Measurements from ENCODE around the gene PHRF1.

Gene PHRF1

GRCh38 chr11:660681-661444, 84.6 kb downstream of the PHRF1 start:
- DNase-seq = no peak

Data from inflammatory macrophage treated with lipopolysaccharide for 1 hour (primary cell).